Camera-type eye (tissue), 1 donor: ENCODE data around the gene PIGR. TPM values are rescaled to one million over a fixed set of nuclear protein-coding genes. Genes with fewer than 3 reads are reported as not detected.

ENCODE experiments used
- total RNA-seq: library from RNA; depleted of rRNA; stranded (reverse); fragments of >200 nt; gene quantifications from one replicate; pipeline ENCODE4 v1.2.3, GENCODE V29; 2014

Gene PIGR
- total RNA-seq, result 23.3 TPM

DNA sequence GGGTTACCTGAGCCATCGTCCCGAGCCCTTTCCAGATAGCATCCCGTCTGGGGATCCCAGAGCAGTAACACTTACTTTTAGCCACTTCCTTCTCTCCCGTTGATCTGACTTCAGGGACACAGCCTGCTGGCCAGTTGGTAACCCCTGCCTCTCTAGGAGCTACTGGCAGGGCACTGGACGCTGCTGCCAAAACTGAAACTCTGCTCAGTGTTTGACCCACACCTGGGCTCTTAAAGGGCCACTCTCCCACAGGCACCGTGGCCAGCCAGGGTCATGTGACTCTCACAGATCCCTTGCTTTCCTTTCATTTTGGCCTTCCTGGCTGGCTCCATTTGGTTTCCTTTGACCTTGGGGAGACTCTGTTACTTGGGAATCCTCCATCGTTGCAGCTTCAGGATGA, at the start of gene PIGR:
Gene PIGR (minus strand): TSS at position 206 of the 400 bp plus-strand sequence. CDS start 5,935 bp downstream, outside the sequence.

GRCh38 chr1:206970446-206970845, 24.2 kb upstream of the PIGR start, which contains the start of gene FCAMR:
FCAMR (minus strand) TSS chr1:206970460; CDS start chr1:206970125, 335 bp downstream.

GRCh38 chr1:206921772-206922265, 24.4 kb downstream of the PIGR start, which contains the start of gene FCMR:
FCMR (minus strand) TSS chr1:206921941; CDS start chr1:206921854, 87 bp downstream.

GRCh38 chr1:206897175-206897574, 49.1 kb downstream of the PIGR start, which contains the start of gene IL24:
IL24 (plus strand) TSS chr1:206897443; CDS start chr1:206897833, 390 bp downstream.

Other genes starting within 250 kb of the PIGR start
- not detected for gene IL19, start 175.7 kb downstream of the PIGR start, total RNA-seq
- not detected for gene IL10, start 174.0 kb downstream of the PIGR start, total RNA-seq
- not detected for gene IL20, start 80.8 kb downstream of the PIGR start, total RNA-seq
- not detected for gene IL24, start 49.0 kb downstream of the PIGR start, total RNA-seq
- gene FCMR, start 24.5 kb downstream of the PIGR start, total RNA-seq, result 1.3 TPM
- gene FCAMR, start 24.0 kb upstream of the PIGR start, total RNA-seq, result not detected
- gene C1orf116, start 86.3 kb upstream of the PIGR start, total RNA-seq, result 2.9 TPM
- 20.8 TPM for gene YOD1, start 104.7 kb upstream of the PIGR start, total RNA-seq
- gene PFKFB2, start 106.8 kb upstream of the PIGR start, total RNA-seq, result 10.4 TPM
- 0.60 TPM for gene C4BPB, start 142.4 kb upstream of the PIGR start, total RNA-seq
- not detected for gene C4BPA, start 157.8 kb upstream of the PIGR start, total RNA-seq